ENCODE measurements around the gene MSH3.
"Not testable (repeated sequence)": the region's sequence is repeated elsewhere in the genome, so short reads cannot be mapped to it uniquely, and the experiment has no call there.

The MSH3 gene

DNA sequence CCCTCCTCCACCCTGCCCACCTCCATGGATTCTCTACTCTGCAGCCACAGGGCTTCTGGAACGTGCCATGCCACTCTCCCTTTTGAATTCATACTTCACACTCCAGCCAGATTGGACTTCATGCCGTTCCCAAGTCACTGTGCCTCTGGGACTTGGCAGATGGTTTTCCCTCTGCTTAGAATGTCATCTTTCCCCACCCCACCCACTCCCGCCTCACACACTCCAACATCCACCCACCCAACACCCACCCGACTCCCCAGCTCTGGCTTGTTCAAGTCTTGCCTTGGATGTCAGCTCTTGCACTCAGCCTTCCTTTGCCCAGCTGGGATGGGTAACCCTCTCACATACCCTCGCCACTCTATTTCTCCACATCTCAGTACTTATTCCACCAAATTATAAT is 142.4 kb downstream of the MSH3 start:
- DNase-seq (ENCODE audit: low read depth, low spot score) = no peak

DNA sequence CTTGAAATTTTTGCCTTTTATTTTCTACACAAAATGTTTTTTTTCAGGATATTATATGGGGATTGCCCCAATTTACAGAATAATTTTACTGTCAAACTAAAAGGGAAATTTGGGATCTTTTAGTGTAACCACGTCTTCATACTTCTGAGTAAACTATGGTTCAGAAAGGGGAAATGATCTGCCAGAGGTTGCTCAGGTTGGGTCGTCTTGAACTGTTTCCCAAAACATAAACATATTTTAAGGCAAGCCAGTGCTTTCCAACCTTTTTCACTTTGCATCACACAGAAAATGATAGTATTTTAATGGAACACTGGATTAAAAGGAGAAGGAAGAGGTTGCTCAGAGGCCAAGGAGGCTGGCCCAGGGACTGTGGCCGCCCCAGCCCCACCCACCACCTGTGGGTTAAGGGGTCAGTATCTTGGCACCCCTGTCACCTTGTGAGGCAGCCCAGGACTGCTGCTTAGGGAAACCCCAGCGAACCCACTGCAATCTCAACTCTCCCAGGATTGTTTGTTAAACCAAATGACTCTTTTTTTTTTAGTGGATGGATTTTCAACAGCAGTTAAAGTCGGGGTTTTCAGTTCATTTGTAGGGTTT is 143.1 kb downstream of the MSH3 start:
- DNase-seq (ENCODE audit: low read depth, low spot score) = no peak

DNA sequence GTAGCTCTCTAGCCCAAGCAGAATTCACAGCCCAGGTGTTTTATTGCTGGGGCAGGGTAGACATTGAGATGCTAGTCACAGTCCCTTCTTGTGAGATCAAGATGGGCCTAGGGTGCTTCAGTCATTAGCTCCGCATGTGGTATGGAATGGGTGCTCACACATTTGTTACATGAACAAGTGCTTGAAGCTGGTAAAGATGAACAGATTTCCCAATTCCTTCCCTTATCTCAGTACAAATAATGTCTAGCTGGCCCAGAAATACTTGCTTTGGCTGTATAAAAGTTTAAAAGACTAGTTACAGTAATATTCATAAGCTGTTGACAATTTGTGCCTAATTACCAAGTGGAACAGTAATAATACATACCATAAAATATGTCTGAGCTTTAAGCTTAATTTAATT is 143.7 kb downstream of the MSH3 start:
- no peak for DNase-seq (ENCODE audit: low read depth, low spot score)

DNA sequence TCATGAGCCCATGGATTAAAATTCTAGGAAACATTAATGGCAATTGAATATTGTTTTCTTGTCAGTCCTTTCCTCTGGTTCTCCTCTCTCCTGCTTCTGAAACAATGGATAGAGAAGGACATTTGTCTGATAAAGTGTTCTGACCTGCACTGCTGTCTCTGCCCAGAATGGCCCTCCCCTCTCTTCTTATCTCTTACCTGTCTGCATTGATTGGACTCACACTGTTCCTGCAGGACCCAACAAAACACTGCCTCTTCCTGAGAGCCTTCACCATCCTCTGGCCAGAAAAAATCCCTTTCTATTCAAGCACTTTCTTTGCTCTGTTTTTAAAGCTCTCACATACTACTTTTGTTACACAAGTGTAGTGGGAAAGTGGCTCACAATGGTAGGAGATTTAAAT is 144.2 kb downstream of the MSH3 start:
- no peak for DNase-seq (ENCODE audit: low read depth, low spot score)

DNA sequence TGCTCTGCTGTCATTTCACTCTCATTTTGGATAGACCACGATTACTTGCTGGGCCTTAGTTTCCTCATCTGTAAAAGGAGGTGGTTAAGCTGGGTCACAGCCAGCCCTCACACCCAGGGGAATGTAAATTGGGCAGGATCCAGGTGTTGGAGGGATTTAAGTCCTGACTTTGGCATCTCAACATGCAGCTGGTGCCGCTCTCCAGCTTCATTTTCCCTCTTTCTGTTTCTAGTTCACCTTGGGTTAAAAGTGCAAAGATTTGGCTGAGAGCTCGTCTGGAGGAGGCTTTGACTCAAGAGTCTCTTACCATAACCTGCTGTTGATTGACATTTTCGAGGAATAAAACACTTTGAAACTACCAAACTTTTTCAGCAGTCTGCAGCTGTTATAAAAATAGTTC is 144.6 kb downstream of the MSH3 start:
- no peak for DNase-seq (ENCODE audit: low read depth, low spot score)

DNA sequence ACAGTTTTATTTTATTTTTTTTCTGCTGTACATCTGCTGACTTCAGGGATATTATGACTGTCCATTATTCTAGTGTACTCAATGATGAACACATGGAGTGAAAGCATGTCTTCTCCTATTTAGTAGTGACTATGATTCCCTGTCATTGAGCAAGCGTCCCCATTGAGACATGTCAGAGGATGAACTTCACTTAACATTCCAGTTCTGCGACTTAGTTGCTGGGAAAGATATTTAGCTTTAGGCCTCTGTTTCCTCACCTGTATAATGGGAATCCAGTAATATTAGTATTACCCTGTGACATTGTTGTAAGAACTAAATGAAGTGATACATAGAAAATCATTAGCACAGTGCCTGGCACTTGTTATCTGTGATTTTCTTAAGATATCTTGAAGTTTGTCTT is 145.1 kb downstream of the MSH3 start:
- no peak for DNase-seq (ENCODE audit: low read depth, low spot score)

DNA sequence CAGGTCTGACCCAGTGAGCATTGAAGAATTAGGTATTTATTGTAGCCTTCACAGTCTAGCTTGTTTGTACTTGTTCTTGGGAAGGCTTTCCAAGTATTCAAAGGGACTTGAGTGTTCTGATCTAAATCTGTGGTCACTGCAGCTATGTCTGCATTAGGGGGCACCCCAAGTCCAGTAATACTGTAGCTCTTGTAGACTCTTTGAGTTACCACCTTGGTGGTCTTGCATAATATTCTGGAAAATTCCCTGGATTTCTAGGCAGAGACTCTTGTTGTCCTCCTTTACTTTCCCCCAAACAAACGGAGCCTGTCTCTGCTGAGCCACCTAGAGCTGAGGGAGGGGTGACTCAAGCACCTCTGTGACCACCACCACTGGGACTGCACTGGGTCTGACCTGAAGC is 149.9 kb downstream of the MSH3 start:
- DNase-seq (ENCODE audit: low read depth, low spot score) = no peak

DNA sequence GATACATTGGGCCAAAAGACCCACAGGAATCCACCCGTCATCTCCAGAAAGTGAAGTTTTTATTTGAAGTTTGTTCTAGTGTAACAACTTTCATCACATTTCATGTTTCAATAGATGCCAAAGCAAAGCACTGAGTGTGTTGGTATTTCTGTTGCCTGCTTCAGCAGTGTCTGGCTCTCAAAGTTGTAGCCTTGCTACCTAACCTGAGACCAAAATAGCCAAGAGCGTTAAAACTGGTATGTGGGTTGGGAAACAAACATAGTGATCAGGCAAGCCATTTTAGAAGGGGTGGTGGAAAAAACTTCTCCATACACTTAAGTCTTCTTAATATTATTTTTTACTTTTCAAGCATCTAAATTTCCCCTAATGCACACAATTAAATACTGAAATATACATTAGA is 150.6 kb downstream of the MSH3 start:
- DNase-seq (ENCODE audit: low read depth, low spot score) = no peak

DNA sequence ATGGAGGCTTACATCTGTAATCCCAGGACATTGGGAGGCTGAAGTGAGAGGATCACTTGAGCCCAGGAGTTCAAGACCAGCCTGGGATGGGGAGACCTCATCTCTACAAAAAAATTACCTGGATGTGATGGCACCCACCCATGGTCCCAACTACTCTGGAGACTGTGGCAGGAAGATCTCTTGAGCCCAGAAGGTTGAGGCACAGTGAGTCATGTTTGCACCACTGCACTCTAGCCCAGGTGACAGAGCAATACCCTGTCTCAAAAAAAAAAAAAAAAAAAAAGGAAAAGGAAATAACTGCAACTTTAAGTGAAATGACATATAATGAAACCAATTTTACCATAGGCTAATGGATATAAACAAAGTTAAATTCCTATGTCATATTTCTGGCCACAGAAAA is 152.5 kb downstream of the MSH3 start:
- DNase-seq (ENCODE audit: low read depth, low spot score) = no peak

DNA sequence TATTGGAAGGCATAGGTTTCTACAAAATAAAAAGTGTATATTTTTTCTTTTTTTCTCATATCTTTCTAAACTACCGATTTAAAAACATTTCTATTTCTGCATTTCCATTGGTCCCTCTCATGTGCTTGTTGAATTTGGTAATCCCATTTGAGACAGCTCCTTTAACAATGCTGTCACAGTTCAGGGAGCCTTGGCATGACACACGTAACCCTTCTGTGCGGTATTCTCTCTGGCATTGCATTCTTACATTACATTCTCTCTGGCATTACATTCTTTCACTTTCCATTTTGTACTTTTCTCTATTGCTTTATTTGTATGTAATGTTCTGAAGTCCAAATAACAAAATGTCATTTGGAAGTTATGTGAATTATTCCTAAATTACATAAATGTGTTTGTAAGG is 155.0 kb downstream of the MSH3 start:
- DNase-seq (ENCODE audit: low read depth, low spot score) = no peak

DNA sequence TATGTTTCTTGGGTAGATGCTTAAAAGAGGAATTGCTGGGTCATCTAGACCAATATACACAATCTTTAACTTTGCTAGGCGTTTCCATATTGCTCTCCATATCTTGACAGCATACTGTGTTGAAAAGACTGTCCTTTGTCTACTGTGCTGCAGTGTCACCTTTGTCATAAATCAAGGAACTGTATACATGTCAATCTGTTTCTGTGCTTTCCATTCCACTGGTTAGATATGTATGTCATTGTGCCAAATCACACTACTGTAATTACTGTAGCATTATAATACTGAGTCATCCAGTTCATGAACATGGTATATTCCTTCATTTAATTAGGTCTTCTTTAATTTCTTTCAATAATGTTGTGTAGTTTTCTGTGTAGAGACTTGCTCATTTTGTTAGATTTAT is 156.0 kb downstream of the MSH3 start:
- DNase-seq (ENCODE audit: low read depth, low spot score) = no peak

DNA sequence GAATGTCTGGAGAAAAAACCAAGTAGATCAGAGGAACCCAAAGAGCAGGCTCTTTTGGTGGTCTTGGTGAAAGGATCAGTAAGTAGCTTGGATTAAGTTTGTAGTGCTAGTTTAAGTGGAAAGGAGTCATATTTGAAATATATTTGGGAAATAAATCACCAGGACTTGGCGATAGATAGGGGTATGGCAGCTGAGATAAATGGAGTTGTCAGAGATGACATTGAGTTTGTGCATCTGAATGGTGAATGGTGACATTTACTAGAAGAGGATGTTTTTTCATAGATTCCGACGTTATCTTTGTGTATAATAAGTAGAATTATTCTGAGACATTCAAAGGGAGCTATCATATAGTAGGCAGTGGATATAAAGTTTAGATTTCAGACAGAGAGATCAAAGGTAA is 162.1 kb downstream of the MSH3 start:
- DNase-seq (ENCODE audit: low read depth, low spot score) = no peak

DNA sequence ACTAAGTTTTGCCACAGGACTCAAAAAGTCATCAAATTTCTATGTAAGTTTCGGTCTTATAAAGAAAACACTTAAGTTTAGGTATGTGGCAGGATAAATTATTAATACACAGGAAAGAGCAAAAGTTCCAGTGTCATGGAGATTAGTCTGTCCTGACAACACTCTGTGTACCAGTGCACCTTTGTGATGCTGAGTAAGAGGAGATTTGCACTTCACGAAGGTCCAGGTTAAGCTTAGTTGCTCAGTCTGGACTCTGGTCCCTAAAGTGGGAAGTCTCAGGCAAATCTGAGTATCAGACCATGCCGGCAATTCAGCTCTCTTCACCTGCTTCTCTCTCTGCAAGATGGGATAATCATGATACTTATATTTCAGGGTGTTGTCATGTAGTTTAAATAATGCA is 166.2 kb downstream of the MSH3 start:
- DNase-seq (ENCODE audit: low read depth, low spot score) = no peak

DNA sequence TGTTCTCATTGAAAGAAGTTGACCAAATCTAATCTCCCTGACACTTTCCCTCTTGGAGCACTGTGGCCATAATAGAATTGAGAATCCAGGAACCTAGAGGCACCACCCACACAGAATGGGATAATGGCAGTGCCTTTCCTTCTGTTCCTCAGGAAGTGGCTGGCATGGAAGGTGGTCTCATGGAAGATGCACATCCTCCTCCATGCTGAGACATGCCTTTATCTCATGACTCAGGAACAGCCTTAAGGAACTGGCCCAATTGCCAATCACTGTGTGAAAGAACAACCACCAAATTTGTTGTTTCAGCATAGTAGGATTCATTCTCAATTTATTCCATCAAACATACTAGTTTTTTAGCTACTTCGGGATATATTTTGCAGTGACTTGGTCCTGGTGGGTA is 168.2 kb downstream of the MSH3 start:
- no peak for DNase-seq (ENCODE audit: low read depth, low spot score)

DNA sequence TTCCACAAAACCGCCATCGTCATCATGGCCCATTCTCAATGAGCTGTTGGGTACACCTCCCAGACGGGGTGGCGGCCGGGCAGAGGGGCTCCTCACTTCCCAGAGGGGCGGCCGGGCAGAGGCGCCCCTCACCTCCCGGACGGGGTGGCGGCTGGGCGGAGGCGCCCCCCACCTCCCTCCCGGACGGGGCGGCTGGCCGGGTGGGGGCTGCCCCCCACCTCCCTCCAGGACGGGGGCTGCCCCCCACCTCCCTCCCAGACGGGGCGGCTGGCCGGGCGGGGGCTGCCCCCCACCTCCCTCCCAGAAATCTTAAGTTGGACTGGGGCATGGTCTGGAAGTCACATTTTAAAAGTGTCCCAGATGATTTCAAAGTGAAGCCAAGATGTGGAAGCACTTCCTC is 169.7 kb downstream of the MSH3 start:
- not testable (repeated sequence) for DNase-seq (ENCODE audit: low read depth, low spot score)

DNA sequence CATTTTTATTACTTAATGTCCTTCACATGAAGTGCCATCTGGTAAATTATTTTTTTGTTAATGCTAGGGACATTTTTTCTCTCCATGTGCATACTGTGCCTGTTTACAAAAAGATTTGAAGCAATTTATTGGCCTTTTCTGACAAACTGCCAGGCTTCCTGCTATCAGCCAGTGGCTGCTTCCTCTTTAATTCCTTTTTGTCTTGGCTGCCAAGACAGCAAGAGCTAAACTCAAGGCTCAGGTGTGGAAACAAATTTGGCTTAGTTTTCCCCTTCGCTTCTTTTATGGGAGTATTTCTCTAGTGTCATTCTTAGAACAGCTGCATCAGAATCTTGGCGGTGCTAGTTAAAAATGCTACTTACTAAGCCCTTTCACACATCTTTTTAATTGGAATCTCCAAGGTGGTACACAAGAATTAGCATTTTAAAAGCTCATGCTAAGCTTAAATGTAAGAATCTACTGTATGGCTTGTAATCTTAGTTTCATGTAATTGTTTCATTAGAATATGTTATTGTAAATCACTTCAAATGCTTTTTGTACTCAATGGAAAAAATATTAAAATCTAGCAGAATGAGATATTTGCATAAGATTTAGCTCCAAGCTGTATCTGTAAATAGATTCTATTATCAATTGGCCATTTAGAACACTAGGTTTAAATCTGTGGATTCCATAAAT is 171.5 kb downstream of the MSH3 start:
- DNase-seq (ENCODE audit: low read depth, low spot score) = no peak

DNA sequence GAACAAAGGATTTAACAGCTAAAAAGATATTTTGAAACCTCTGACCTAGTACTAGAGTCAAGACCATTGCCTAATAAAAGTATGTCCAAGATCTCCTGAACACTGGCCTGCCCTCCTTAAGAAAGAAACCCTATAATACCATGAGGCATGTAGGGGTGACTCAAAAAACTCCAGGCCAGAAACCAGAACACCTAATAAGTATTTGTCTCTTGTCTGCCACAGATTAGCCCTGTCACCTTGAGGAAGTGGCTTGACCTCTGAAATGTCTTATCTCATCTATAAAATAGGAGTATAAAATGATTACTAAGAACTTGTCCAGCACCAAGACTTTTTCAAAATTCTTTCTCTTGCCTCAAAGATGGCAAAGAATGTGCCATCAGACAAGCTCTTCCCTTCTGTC is 180.3 kb downstream of the MSH3 start:
- DNase-seq (ENCODE audit: low read depth, low spot score) = no peak

DNA sequence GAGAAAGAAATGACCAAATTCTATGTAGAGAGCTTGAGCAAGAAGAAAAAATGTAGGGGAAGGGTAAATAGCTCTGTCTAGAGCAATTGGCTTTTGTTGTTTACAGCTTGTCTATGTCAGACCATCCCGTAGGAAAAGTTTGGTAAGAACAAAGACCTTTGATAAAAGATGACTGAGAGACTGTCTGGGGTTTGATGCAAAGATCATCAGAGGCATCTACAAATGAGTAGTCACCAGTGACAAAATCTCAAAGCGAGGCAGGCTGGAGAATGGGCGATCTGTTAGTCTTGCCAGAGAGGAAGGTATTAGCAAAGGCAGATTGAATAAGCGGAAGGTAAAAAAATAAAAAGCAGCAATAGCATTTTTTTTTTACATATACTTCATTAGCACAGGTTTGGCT is 180.7 kb downstream of the MSH3 start:
- DNase-seq (ENCODE audit: low read depth, low spot score) = no peak

DNA sequence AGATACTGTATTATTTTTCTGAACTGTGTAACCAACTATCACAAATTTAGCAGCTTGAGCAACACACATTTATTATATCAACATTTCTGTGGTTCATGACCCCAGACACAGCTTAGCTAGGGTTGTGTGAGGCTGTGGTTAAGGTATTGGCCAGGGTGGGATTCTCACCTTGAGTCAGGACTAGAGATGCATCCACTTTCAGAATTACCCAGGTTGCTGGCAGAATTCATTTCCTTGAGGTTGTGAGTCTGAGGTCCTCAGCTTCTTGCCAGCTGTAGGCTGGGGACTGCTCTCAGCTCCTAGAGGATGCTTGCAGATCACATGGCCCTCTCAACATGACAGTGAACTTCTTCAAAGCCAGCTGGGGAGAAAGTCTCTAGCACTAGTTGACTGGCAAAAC is 183.2 kb downstream of the MSH3 start:
- no peak for DNase-seq (ENCODE audit: low read depth, low spot score)

DNA sequence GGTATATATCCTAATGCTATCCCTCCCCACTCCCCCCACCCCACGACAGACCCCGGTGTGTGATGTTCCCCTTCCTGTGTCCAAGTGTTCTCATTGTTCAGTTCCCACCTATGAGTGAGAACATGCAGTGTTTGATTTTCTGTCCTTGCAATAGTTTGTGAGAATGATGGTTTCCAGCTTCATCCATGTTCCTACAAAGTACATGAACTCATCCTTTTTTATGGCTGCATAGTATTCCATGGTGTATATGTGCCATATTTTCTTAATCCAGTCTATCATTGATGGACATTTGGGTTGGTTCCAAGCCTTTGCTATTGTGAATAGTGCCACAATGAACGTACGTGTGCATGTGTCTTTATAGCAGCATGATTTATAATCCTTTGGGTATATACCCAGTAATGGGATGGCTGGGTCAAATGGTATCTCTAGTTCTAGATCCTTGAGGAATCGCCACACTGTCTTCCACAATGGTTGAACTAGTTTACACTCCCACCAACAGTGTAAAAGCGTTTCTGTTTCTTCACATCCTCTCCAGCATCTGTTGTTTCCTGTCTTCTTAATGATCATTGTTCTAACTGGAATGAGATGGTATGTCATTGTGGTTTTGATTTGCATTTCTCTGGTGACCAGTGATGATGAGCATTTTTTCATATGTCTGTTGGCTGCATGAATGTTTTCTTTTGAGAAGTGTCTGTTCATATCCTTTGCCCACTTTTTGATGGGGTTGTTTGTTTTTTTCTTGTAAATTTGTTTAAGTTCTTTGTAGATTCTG is 186.8 kb downstream of the MSH3 start:
- DNase-seq (ENCODE audit: low read depth, low spot score) = not testable (repeated sequence)

DNA sequence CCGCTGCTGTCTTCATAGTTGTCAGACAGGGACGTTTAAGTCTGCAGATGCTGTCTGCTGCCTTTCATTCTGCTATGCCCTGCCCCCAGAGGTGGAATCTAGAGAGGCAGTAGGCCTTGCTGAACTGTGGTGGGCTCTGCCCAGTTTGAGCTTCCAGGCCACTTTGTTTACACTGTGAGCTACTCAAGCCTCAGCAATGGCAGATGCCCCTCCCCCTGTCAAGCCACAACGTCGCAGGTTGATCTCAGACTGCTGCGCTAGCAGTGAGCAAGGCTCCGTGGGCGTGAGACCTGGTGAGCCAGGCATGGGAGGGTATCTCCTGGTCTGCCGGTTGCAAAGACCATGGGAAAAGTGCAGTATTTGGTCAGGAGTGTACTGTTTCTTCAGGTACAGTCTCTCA is 192.0 kb downstream of the MSH3 start:
- DNase-seq (ENCODE audit: low read depth, low spot score) = not testable (repeated sequence)

DNA sequence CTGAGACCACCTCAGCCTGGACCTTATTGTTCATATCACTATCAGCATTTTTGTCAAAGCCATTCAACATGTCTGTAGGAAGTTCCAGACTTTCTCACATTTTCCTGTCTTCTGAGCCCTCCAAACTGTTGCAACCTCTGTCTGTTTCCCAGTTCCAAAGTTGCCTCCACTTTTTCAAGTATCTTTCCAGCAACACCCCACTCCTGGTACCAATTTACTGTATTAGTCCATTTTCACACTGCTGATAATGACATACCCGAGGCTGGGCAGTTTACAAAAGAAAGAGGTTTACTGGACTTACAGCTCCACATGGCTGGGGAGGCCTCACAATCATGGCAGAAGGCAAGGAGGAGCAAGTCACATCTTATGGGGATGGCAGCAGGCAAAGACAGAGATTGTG is 195.7 kb downstream of the MSH3 start:
- not testable (repeated sequence) for DNase-seq (ENCODE audit: low read depth, low spot score)

Measured in brain pericyte (primary cell).